Activated effector memory CD4-positive, alpha-beta T cell treated with Interleukin-2 at 50 U/mL for 16 hours (primary cell): ENCODE results near the gene SMARCA2.

Experiments used
- DNase-seq: peaks from one replicate; pipeline ENCODE4 v3.0.0-alpha.2; 2020

The SMARCA2 gene

GRCh38 chr9:2014696-2015580 is at the start of gene SMARCA2:
Gene SMARCA2, plus strand, starts transcription at chr9:2015347. Its CDS starts 13,676 bp downstream, at chr9:2029023.
- peak; percentile 97 for DNase-seq

- no peak for DNase-seq
Measured at GRCh38 chr9:1966725-1967366, 48.3 kb upstream of the SMARCA2 start.

- DNase-seq: no peak
Measured at GRCh38 chr9:1969160-1969559, 46.0 kb upstream of the SMARCA2 start.

GRCh38 chr9:1969898-1970297 is 45.2 kb upstream of the SMARCA2 start:
- DNase-seq: no peak

- no peak for DNase-seq
Measured at GRCh38 chr9:1972672-1973071, 42.5 kb upstream of the SMARCA2 start.

- DNase-seq: no peak
Measured at GRCh38 chr9:1977026-1977425, 38.1 kb upstream of the SMARCA2 start.

- DNase-seq: no peak
Measured at GRCh38 chr9:1978941-1979340, 36.2 kb upstream of the SMARCA2 start.

GRCh38 chr9:1979741-1980367 is 35.3 kb upstream of the SMARCA2 start:
- DNase-seq: no peak

- DNase-seq: no peak
Measured at GRCh38 chr9:1980387-1980786, 34.8 kb upstream of the SMARCA2 start.

- DNase-seq: no peak
Measured at GRCh38 chr9:1982074-1982473, 33.1 kb upstream of the SMARCA2 start.

GRCh38 chr9:1986341-1986740 is 28.8 kb upstream of the SMARCA2 start:
- no peak for DNase-seq

GRCh38 chr9:1989500-1989899 is 25.6 kb upstream of the SMARCA2 start:
- no peak for DNase-seq

GRCh38 chr9:1994180-1994579 is 21.0 kb upstream of the SMARCA2 start:
- DNase-seq: no peak

- DNase-seq: no peak
Measured at GRCh38 chr9:1995084-1995483, 20.1 kb upstream of the SMARCA2 start.

- no peak for DNase-seq
Measured at GRCh38 chr9:1996156-1996555, 19.0 kb upstream of the SMARCA2 start.

GRCh38 chr9:1997646-1998045 is 17.5 kb upstream of the SMARCA2 start:
- DNase-seq: no peak

- no peak for DNase-seq
Measured at GRCh38 chr9:1998111-1998510, 17.0 kb upstream of the SMARCA2 start.

GRCh38 chr9:2000314-2000713 is 14.8 kb upstream of the SMARCA2 start:
- no peak for DNase-seq

GRCh38 chr9:2008372-2008771 is 6.8 kb upstream of the SMARCA2 start:
- no peak for DNase-seq

GRCh38 chr9:2012347-2012746 is 2.8 kb upstream of the SMARCA2 start:
- no peak for DNase-seq

GRCh38 chr9:2013743-2014475 is 1.2 kb upstream of the SMARCA2 start:
- DNase-seq: no peak

GRCh38 chr9:2015581-2016407 is 647 bp downstream of the SMARCA2 start:
- peak; percentile 45 for DNase-seq
